GM12875 (cell line): ENCODE data around the gene TRABD2B.

Source experiments
- H3K4me3 ChIP-seq: one replicate; pipeline ENCODE4 v1.5.1; 2011; ENCODE audit warnings: low read depth, low read length, control low read depth
- TF ChIP-seq, protein P1 (sequence below): IDR thresholded peaks from 2 replicates; pipeline ENCODE4 v1.5.1; 2011; ENCODE audit warnings: low read depth, mild to moderate bottlenecking, control low read depth, inconsistent platforms, low read length, moderate library complexity, borderline replicate concordance; ENCODE audit not compliant: insufficient read depth

Gene TRABD2B

DNA sequence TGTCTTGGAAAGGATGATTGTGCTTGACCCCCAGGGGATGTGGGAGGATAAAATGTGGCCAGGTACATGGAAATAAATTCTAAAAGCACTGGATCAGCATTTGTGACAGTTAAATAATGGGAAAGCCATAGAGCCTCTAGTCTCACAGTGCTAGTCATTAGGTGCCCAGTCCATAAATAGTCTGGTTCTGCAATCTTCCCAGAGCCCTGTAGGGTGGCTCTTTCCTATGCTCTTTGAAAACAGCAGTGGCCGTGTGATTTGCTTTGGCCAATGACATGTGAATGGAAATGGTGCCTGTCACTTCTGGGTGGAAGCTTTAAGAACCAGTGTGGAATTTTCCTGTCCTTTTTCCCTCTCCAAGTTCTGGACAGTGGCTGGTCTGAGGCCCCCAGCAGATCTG, 113.2 kb downstream of the TRABD2B start:
- TF ChIP-seq, protein P1, sequence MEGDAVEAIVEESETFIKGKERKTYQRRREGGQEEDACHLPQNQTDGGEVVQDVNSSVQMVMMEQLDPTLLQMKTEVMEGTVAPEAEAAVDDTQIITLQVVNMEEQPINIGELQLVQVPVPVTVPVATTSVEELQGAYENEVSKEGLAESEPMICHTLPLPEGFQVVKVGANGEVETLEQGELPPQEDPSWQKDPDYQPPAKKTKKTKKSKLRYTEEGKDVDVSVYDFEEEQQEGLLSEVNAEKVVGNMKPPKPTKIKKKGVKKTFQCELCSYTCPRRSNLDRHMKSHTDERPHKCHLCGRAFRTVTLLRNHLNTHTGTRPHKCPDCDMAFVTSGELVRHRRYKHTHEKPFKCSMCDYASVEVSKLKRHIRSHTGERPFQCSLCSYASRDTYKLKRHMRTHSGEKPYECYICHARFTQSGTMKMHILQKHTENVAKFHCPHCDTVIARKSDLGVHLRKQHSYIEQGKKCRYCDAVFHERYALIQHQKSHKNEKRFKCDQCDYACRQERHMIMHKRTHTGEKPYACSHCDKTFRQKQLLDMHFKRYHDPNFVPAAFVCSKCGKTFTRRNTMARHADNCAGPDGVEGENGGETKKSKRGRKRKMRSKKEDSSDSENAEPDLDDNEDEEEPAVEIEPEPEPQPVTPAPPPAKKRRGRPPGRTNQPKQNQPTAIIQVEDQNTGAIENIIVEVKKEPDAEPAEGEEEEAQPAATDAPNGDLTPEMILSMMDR = no peak
- no peak overlapping the region for H3K4me3 ChIP-seq

DNA sequence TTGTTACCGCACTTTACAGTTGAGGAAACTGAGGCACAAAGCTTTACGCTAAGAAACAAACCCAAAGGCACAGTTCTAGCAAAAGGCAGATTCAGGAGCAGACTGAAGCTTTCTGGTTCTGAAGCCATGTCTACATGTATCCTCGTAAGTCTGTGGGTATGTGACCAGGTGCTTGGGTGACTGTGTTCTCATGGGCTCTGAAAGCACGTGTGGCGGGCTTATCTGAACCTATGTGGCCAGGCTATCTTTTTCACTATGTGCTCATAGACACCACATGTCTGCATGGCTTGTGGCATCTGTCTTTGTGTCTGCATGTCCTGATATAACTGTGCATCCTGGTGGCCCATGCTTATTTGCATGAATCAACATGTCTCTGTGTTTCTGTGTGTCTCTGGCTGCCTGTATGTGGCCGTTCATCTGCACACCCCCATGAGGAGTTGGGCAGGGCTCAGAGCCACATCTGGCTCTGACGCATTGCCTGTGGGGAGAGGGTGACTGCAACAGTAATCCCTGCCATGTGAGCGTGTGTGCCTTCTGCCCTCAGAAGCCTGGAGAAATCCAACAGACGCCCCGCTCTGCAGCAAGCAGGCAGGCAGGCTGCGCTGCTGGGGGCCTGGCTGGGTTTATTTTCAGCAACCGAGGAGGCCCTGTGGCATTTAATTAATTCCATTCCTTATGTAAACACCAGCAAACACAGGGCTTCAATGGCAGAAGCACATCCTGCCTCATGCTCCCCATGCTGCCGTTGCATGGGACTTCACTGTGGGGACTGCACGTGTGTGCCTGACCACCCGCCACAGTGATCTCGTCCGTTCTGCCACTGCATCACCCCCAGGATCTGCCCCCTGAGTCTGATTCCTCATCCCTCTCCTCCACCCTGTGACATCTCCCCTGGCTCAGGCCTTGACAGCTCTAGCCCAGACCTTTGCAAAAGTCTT, 115.4 kb downstream of the TRABD2B start:
- no peak overlapping the region for H3K4me3 ChIP-seq
- TF ChIP-seq, protein P1 = no peak

DNA sequence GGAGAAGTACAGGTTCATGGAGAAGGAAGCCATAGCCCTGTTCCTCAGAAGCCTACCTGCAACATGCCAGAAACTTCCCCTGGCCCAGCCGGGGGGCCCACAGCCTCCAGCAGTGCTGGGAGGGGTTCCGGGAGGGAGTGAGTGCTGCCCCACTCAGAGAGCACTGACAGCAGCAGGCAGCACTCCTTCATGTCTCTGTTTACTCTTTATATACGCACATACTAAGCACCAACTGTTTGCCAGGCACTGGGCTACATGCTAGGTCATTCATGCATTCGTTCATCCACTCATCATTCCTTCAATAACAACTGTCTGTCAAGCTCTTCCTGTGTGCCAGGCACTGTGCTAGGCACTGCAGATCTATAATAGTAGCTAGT, 120.6 kb downstream of the TRABD2B start:
- no peak overlapping the region for H3K4me3 ChIP-seq
- TF ChIP-seq, protein P1 = no peak

DNA sequence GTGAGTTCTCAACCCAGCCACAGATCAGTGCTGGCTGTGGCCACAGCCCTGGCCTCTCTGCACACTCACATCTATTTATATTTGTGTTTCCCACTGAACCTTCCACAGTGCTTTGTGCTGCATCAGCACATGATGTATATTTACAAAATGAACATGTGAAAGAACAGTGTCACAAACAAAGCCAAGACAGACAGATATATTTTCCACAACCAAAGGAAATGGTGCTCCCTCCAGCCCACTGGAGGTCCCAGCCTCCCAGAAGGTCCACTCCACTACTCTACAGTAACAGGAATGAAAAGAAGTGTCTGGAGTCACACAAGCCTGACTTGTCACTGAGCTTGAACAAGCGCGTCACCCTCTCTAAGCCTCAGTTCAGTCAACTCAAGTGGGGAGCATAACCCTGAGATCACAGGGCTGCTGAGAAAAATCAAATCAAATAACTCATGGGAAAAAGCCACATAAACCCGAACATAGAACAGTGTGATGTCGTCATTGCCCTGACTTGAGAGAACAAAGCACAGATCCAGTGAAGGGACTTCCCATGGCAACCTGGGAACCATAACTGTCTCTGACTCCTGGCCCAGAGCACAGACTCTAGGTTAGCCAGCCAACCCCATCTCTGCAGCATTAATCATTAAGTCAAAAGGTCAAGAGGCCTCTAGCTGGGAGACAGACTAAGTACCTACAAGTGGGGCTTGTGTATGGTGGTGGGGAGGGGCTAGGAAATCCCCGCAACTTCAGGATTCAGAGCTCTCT, 121.2 kb downstream of the TRABD2B start:
- TF ChIP-seq, protein P1 = no peak
- H3K4me3 ChIP-seq = no peak overlapping the region

DNA sequence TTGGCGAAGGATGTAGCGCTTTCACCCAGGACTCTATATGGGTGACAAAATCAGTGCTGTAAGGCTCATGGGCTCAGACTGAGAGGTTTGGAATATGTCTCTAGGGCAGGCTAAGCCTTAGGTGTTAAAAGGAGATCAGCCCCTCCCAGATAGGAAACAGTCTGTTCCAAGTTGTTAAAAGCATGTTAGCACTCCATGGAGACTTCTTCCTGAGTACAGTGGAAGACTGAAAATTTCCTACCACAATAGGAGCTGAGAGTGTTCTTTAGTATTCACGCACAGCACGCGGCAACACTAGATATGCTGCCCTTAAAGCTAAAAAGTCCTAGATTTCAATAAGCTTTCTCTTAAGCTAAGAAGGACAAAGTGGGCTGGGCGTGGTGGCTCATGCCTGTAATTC, 122.1 kb downstream of the TRABD2B start:
- no peak overlapping the region for H3K4me3 ChIP-seq
- TF ChIP-seq, protein P1 = no peak

DNA sequence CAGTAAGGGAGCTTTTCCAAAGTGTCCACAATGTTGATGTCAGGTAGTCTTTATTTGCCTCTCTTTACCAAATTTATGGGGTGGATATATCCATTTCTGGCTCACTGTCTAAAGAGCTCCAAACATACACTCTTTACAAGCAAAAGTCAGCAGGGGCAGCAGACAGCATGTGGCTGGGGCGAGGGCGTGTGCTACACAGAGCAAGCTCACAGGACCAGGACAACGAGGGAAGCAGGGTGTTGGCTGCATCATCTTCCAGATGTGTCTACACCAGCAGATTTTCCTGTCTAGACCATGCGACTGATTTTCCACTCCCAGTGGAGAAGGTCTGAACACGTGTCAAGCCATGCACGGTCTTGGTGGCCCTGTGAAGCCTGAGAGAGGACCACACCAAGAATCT, 123.8 kb downstream of the TRABD2B start:
- no peak overlapping the region for H3K4me3 ChIP-seq
- TF ChIP-seq, protein P1 = no peak
